Gastroesophageal sphincter (tissue), 3 donors: ENCODE measurements around the gene KDM2B.

ENCODE experiments used
- CTCF ChIP-seq, 4 experiments: fragments of 200-600 bp in 2 of 4; fragments of 450-650 bp in 2 of 4; sonication (generic) in 1 of 4; IDR thresholded peaks; one replicate each; pipeline ENCODE4 v1.5.1; 2017 to 2019; ENCODE audit warnings: antibody characterized with exemption in 4 of 4, mild to moderate bottlenecking in 2 of 4, moderate library complexity in 2 of 4
- EP300 ChIP-seq: sonication (generic); formaldehyde crosslinking; IDR thresholded peaks from one replicate; pipeline ENCODE4 v1.6.1; 2017; ENCODE audit warnings: antibody characterized with exemption, mild to moderate bottlenecking
- POLR2A ChIP-seq, 2 donors: fragments of 450-650 bp; IDR thresholded peaks; one replicate each; pipeline ENCODE4 v1.6.1; 2017; ENCODE audit warnings: antibody characterized with exemption in 2 of 2, mild to moderate bottlenecking in 2 of 2, moderate library complexity in 1 of 2

DNA sequence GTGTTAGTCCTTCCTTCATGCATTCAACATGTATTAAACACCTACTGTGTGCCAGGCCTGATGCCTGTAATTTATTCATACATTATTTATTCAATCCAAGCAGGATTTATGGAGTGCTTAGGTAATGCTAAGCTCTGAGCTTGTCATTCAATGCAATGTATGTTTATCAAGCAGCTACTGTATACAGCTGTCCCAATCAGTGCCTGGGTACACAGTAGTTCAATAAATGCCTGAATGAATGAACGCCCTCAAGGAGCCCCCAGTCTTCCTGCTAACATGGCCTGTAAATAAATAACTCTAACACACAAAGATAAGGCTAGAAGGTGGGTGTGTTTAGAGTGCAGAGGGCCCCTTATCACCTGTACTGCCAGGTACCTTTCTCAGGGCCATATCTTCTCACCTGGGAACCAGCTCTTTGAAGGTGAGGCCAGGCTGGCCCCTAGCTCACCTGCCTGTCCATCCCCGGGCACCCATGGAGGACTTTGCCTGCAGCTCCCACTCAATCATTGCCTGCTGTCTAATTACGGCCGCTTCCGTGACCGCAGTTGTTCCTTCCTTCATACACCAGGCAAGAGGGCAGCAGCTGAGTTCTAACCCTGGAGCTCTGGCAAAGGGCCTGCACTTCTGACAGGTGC lies 20.0 kb upstream of the KDM2B start:
- TF ChIP-seq CTCF (IDR thresholded peaks at IDR 0.05) (no peak), POLR2A (IDR thresholded peaks at IDR 0.05) (no peak), EP300 (no peak)
